ENCODE results near the gene PTPN14.

The PTPN14 gene

GRCh38 chr1:214552174-214552608 is 789 bp upstream of the PTPN14 start:
- no peak for TF ChIP-seq CTCF (IDR thresholded peaks at IDR 0.05; ENCODE audit: low read depth, low read length)
- peak; percentile 49 for DNase-seq (ENCODE audit: extremely low read depth, low read depth)

DNA sequence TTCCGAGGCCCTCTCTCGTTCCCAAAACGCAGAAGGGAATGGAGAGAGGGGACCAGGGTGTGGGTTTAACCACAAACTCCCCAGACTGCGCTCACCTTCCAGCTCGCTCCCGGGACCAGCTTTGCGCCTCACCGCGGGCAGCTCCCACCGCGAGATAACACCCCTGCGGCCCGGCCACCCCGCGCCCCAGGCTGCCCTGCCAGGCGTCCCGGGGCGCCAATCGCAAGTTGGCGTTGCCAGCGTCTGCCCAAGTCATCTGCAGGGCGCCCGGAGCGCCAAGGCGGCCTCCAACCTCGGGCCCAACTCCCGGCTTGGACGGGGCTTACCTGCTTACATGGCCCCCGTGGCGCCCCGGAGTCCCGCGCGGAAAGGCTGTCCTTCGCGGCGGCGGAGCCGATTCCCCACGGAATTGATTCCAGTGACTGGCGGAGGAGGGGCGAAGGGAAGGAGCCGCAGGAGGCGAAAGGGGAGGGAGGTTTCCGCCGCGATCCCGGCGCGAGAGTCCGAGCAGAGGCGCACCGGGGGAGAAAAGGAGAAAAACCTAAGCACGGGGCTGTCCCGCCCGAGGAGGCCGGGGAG is 456 bp downstream of the PTPN14 start:
- TF ChIP-seq CTCF (IDR thresholded peaks at IDR 0.05; ENCODE audit: low read depth, low read length), result no peak
- DNase-seq (ENCODE audit: extremely low read depth, low read depth), result no peak

GRCh38 chr1:214550013-214550856 is 1.2 kb downstream of the PTPN14 start:
- peak; percentile 39 for TF ChIP-seq CTCF (IDR thresholded peaks at IDR 0.05; ENCODE audit: low read depth, low read length)
- no peak for DNase-seq (ENCODE audit: extremely low read depth, low read depth)

GRCh38 chr1:214549604-214550003 is 1.8 kb downstream of the PTPN14 start:
- DNase-seq (ENCODE audit: extremely low read depth, low read depth), result no peak

DNA sequence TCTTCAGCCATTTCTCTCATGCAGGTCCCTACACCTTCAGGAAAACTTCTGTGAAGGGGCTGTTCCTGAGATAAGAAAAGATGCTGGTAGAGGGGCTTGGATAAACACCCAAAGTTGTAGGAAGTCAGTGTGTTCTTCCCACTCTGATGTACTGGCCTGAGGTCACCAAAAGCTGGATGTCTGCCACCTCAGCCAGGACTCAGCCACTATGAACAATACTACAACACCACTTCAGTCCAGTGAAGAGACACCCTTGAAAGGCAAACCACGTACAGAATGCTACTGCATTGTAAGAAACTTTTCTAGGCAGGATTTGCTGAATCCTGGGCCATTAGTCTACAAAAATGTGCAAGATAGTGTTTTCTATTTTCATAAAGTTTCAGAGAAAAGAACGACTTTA is 2.4 kb downstream of the PTPN14 start:
- TF ChIP-seq CTCF (IDR thresholded peaks at IDR 0.05; ENCODE audit: low read depth, low read length), result no peak
- DNase-seq (ENCODE audit: extremely low read depth, low read depth), result no peak

More at GRCh38 chr1:214549604-214550003, 1.8 kb downstream of the PTPN14 start:
- TF ChIP-seq CTCF (IDR thresholded peaks at IDR 0.05; ENCODE audit: low read depth, low read length), result no peak

GRCh38 chr1:214548271-214548670 is 3.1 kb downstream of the PTPN14 start:
- no peak for TF ChIP-seq CTCF (IDR thresholded peaks at IDR 0.05; ENCODE audit: low read depth, low read length)
- no peak for DNase-seq (ENCODE audit: extremely low read depth, low read depth)

GRCh38 chr1:214547747-214548146 is 3.7 kb downstream of the PTPN14 start:
- DNase-seq (ENCODE audit: extremely low read depth, low read depth), result no peak

More at GRCh38 chr1:214547747-214548146, 3.7 kb downstream of the PTPN14 start:
- no peak for TF ChIP-seq CTCF (IDR thresholded peaks at IDR 0.05; ENCODE audit: low read depth, low read length)

Data from AG09319 (cell line).